ENCODE data around the gene CFAP161. TPM values are rescaled to one million over a fixed set of nuclear protein-coding genes. Genes with fewer than 3 reads are reported as not detected.

The CFAP161 gene
- total and polyA plus RNA-seq, 4 donors = 2.4 to 11.2 (median 3.9) TPM

GRCh38 chr15:81197688-81198281 is 63.7 kb downstream of the CFAP161 start:
- Histone ChIP-seq H3K9me3 (ENCODE audit: control insufficient read depth in 4 of 4, insufficient read depth in 3 of 4, low read length in 3 of 4) (no peaks in the 10 kb centered on the region), H3K4me3 (no peak overlapping the region), H3K27ac (ENCODE audit: low read depth in 1 of 2, low read length in 1 of 2) (no peak overlapping the region), H3K4me1 (ENCODE audit: control insufficient read depth in 5 of 5, insufficient read depth in 5 of 5, low read length in 5 of 5) (peaks cover 0 to 8% (median 0%) of the 10 kb centered on the region in 5 donors), H3K27me3 (ENCODE audit: control insufficient read depth in 3 of 3, insufficient read depth in 3 of 3, low read length in 2 of 3) (no peaks in the 10 kb centered on the region), H3K36me3 (ENCODE audit: control insufficient read depth in 4 of 4, insufficient read depth in 4 of 4, low read length in 4 of 4) (no peaks in the 10 kb centered on the region), H3K9ac (ENCODE audit: insufficient read depth in 1 of 2, low read length in 2 of 2) (no peak overlapping the region)
- ATAC-seq (ENCODE audit: insufficient read depth, low FRiP score) = no peak
- WGBS, 2 donors = 73 to 80% methylated on average over 7 of the region's 7 CpGs
- DNase-seq = no peak
- no peak for TF ChIP-seq CTCF (IDR thresholded peaks at IDR 0.05; ENCODE audit: control extremely low read depth, extremely low read depth)

Other genes with a start within 250 kb of the CFAP161 start
- 10 to 100 TPM; 26.0 to 26.4 TPM for gene MESD, start 144.5 kb upstream of the CFAP161 start, total RNA-seq
- 10 to 100 TPM; 15.3 to 17.8 TPM for gene MESD, start 144.5 kb upstream of the CFAP161 start, polyA plus RNA-seq
- gene TLNRD1, start 133.3 kb upstream of the CFAP161 start, total RNA-seq = 10 to 100 TPM; 12.7 to 36.5 TPM
- gene TLNRD1, start 133.3 kb upstream of the CFAP161 start, polyA plus RNA-seq = 10 to 100 TPM; 10.8 to 28.7 TPM
- 10 to 100 TPM; 27.8 to 45.4 TPM for gene IL16, start 62.6 kb downstream of the CFAP161 start, total RNA-seq
- 10 to 100 TPM; 18.8 to 21.1 TPM for gene IL16, start 62.6 kb downstream of the CFAP161 start, polyA plus RNA-seq
- 1 to 10 TPM; 4.5 to 7.0 TPM for gene STARD5, start 189.9 kb downstream of the CFAP161 start, total RNA-seq
- gene STARD5, start 189.9 kb downstream of the CFAP161 start, polyA plus RNA-seq = 1 to 10 TPM; 2.9 to 5.4 TPM
- gene TMC3, start 239.9 kb downstream of the CFAP161 start, total RNA-seq = under 1 TPM in 1 of 2 donors, not detected in 1; 0.03 TPM
- gene TMC3, start 239.9 kb downstream of the CFAP161 start, polyA plus RNA-seq = not detected

All from lung (tissue), 12 donors.